ENCODE results near the gene UCP2.

The UCP2 gene

GRCh38 chr11:73969991-73970800 is 12.4 kb downstream of the UCP2 start:
- DNase-seq, result peak; percentile 51 to 68

DNA sequence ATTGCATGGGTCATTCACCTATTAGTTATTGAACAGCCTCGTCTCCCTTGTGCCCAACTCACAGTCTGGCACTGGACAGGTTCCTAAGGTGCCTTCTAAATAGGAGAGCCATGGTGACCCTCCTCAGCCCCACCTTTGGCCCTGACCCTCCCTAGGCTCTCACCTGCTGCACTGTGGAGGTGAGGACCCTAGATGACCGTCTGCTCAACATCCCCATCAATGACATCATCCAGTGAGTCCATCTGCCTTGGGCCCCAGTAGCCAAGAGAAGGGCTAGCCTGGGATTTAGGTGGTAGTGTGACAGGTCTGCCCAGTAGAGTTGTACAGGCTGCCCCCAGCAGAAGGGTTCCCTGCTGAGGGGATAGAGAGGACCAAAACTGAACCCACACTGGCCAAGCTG is 13.6 kb downstream of the UCP2 start:
- no peak for DNase-seq

- DNase-seq, result peak in 1 of 2 donors; percentile 30
Observed at GRCh38 chr11:73968356-73968966, 14.2 kb downstream of the UCP2 start.

DNA sequence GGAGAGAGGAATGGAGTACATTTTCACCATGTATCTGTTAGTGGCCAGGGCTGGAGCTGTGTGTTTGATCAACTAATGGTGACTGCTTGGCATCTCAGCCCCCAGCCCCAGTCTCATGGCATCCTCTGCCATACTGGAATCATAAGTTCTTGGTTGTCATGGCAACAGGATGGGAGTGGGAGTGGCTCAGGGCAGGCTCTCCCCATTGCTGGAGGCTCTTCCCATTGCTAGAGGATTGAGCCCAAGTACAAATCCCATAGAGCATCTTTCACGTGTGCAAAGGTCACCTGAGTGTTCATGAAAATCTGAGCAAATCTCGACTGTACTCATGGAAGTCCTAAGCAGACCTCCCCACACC is 16.9 kb downstream of the UCP2 start:
- peak in 1 of 2 donors; percentile 14 for DNase-seq

DNA sequence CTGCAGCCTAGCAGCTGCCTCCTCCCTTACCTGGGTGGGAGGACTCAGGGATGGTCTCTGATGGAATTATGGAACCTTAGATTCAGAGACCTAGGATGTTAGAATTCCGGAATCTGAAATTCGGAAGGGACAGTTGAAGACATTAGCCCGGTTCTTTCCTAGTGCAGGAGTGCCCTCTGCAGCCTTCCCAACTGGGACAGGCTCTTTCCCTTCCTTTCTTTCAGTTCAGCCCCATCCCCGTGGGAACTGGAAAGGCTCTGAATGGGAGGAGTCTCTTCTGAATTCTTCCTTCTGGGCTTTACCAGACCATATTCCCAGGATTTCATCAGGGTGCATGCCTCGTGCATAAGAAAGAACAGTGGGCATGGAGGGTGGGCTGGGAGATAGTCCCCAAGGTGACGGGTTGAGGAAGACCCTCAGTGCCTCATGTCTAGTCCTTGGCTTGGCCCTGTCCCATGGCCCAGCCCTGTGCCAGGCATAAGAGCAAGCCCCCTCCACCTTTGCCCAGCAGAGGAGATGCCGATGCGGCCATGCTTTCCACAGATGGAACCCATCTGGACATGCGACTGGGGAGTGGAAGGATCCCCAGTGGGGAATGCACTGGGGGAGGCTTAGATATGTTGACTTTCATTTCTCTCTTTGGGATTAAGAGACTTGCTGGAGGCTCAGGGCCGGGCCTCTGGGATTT is 17.4 kb downstream of the UCP2 start:
- DNase-seq, result peak in 1 of 2 donors; percentile 8

DNA sequence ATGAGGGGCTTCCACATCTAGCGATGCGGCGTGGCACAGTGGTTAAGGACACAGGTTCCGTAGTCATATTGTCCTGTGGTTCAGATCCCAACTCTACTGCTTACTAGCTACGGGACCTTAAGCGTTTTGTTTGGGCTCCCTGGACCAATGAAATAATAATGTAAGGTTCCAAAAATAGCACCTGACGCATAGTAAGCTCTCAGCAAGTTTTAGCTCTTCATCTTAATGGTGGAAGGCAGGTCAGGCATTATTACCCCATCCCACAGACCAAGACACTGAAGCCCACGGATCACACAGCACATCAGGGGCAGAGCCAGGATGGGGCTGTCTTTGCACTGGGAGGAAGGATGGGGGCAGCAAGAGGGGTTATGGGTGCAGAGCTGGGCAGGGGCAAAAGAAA is 18.8 kb downstream of the UCP2 start:
- no peak for DNase-seq

- no peak for DNase-seq
Observed at GRCh38 chr11:73962101-73962705, 20.4 kb downstream of the UCP2 start.

- DNase-seq, result no peak
Observed at GRCh38 chr11:73961321-73961720, 21.3 kb downstream of the UCP2 start.

GRCh38 chr11:73958521-73959141 is 24.0 kb downstream of the UCP2 start:
- no peak for DNase-seq

- DNase-seq, result no peak
Observed at GRCh38 chr11:73957654-73958361, 24.8 kb downstream of the UCP2 start.

DNA sequence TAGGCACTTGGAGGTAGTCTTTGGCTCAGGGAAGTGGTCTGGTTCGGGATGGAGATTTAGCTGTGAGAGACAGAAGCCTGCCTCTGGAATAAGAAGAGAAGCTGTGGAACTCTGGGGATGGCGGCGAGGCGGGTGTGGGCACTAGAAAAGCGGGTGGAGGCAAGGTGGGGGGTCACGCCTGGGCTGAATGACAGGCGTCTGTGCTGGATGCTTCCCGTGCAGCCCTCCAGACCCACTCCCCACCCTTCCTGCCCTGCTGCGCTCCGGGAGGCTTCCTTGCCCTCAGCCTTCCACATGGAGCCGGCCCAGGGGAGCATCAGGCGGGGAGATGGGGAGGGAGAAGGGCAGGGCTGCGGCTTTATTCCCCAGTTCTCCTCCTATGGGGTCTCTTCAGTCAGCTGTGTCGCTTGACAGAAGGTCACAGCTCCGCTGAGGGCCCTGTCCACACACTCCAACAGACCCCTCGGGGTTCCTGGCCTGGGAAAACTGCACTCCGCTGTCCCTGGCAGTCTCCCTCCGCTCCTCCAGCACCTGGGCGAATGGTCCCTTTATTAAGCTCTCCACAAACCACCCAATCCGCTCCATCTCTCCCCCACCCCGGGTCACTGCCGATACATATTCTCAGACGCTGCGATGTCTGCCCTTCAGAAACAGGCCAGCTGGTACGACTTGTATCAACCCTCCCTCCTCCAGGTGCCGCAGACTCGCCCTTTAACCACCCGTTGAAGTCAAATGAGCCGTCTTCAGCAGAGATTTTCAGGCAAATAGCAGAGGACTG is 25.6 kb downstream of the UCP2 start:
- DNase-seq, result no peak

GRCh38 chr11:73951797-73952196 is 30.8 kb downstream of the UCP2 start:
- DNase-seq, result no peak

GRCh38 chr11:73950869-73951710 is 31.6 kb downstream of the UCP2 start, which contains the start of gene DNAJB13:
DNAJB13 (plus strand) TSS chr11:73951026; CDS start chr11:73951070, 44 bp downstream.
- DNase-seq, result peak; percentile 19 to 45

GRCh38 chr11:73949912-73950311 is 32.7 kb downstream of the UCP2 start:
- DNase-seq, result no peak

- no peak for DNase-seq
Observed at GRCh38 chr11:73949246-73949645, 33.4 kb downstream of the UCP2 start.

GRCh38 chr11:73946798-73947458 is 35.7 kb downstream of the UCP2 start:
- DNase-seq, result no peak

GRCh38 chr11:73945396-73945795 is 37.2 kb downstream of the UCP2 start:
- DNase-seq, result no peak

DNA sequence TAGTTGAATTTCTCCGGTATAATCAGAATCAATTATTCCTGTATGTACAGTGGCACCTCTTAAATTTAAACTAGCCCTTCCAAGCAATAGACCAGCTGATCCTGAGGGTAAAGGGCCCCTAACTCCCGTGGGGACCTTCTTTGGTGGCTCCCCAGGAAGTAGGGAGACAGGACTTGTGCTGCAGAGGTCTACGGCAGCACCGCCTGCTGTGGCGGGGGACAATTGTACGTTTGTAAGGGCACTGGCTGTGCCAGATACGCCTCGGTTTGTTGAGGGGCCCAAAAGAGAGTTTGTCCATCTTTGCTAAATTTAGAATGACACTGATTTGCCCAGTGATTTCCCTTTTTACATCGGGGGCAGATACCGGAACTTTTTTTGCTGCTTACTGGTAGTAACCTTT is 37.7 kb downstream of the UCP2 start:
- no peak for DNase-seq

- no peak for DNase-seq
Observed at GRCh38 chr11:73944085-73944484, 38.6 kb downstream of the UCP2 start.

DNA sequence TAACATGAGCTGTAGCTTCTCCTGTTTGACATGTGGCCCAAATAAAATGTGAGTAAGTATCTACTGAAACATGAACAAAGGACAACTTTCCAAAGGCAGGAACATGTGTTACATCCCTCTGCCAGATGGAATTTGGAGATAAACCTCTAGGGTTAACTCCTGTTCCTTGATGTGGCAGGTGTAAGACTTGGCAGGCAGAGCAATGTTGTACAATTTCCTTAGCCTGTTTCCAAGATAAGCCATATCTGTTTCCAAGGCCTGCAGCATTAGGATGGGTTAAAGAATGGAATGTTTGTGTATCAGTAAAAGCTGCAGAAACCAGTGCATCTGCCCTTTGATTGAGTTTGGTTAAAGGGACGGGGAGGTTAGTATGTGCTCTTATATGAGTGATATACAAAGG is 40.6 kb downstream of the UCP2 start:
- no peak for DNase-seq

Measured in CD4-positive, alpha-beta T cell treated with Interleukin-4 for 1 hour (primary cell).